ENCODE measurements around the gene SPATA6L. TPM values are rescaled to one million over a fixed set of nuclear protein-coding genes. Genes with fewer than 3 reads are reported as not detected.
A peak's percentile ranks its signal among the peaks of the same experiment; 100 is the strongest.

The SPATA6L gene
- total and polyA plus RNA-seq, 10 of the 15 experiments (the other 5 are each of a cell fraction or from before 2014, with no cell fraction given), result 0.37 to 1.6 (median 0.91) TPM

- TF ChIP-seq NKRF (conservative IDR thresholded peaks at IDR 0.05), result peak; percentile 53
- TF ChIP-seq FOS (IDR thresholded peaks at IDR 0.05; ENCODE audit: borderline replicate concordance, extremely low read depth, insufficient read length), result no peak
- peak; percentile 23; the same call in 1 of the 2 replicates for TF ChIP-seq RB1 (IDR thresholded peaks at IDR 0.05; ENCODE audit: borderline replicate concordance)
- TF ChIP-seq CTCF (IDR thresholded peaks at IDR 0.05 in 2 of 3, conservative IDR thresholded peaks at IDR 0.05 in 1 of 3; ENCODE audit: control insufficient read depth in 2 of 3, extremely low read depth in 1 of 3, insufficient read depth in 1 of 3, low read depth in 3 of 3, low read length in 3 of 3), result peak; percentile 44 to 66 (median 60); a peak in 5 of 6 replicates
- no peak for TF ChIP-seq STAT3 (IDR thresholded peaks at IDR 0.05; ENCODE audit: low read depth, low read length)
- TF ChIP-seq HDAC6 (IDR thresholded peaks at IDR 0.05; ENCODE audit: unreplicated experiment), result no peak
- TF ChIP-seq REST (IDR thresholded peaks at IDR 0.05; ENCODE audit: low read depth, low read length), result peak; percentile 49
- no peak for TF ChIP-seq NRF1 (conservative IDR thresholded peaks at IDR 0.05; ENCODE audit: low read depth, low read length)
- peak; percentile 22 for TF ChIP-seq KLF5 (IDR thresholded peaks at IDR 0.05; ENCODE audit: partially characterized antibody)
These were observed 13.2 kb upstream of the SPATA6L start, which contains the start of gene CDC37L1 (continued) for GRCh38 chr9:4679268-4680172.

Data from GM12878 (cell line).